ENCODE results near the gene TEX2.

DNA sequence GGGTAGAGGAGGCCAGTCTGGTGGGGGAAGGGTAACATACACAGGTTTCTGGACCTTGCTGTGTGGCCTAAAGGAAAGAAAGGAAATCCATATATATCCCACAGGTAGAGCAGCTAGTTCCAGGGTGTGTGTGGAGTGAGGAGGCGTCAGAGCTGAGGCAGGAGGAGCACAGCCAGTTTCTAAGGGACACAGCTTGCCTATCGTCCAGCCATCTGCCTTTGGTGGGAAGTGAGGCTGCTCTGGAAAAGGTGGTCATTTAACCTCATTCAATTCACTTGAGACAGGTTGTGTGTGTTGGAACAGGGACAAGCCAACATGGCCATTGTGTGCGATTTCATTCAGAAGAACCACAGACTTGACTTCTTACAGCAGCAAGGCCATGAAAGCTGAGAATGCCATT, 96.2 kb downstream of the TEX2 start:
- TF ChIP-seq CTCF (IDR thresholded peaks at IDR 0.05) = no peak
- TF ChIP-seq POLR2A (IDR thresholded peaks at IDR 0.05) = no peak
